Measurements from ENCODE around the gene ZNF148. TPM values are rescaled to one million over a fixed set of nuclear protein-coding genes. Genes with fewer than 3 reads are reported as not detected.

Gene ZNF148
- total RNA-seq, 1 experiment from 2014 or later = 47.8 TPM

DNA sequence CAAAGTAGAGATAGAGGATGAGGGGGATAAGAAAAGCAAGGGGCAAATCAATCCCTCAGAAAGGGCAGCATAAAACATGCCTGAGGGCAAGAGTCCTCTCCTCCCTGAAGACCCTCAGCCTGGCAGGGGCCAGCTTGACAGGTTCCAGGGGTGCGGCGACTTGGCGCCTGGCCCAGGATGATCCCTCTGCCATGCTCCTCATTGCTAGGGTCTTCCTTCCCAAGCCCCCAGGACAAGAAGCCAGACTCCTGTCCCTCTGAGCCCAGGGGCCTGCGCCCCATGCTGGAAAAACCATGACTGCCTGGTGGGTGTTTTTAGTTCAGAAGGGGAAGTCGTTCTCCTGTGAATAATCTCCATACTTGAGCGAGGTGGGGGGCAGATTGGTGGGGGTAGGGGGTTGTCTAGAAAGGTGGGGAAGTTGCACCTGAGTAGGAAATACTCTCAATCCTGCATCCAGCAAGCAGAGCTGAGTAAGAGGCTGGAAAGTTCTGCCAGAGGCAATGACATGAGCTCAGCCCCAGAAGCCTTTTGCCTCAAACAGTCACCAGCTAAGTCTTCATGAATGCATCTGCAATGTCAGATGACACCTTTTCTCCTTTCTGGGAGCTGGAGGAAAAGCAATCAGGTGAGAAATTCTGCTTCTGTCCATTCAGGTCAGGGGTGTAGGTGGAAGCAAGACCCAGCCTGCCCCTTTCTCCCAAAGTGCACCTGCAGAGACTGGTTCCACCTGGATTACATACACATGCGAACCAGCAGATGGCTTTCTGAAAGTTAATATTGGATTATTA is 180.9 kb downstream of the ZNF148 start:
- ChIA-PET CTCF (no interaction called here), POLR2A (ENCODE audit: low non-redundant PET) (no interaction called here)
- no peak for DNase-seq (ENCODE audit: low spot score)
- H3K27me3 ChIP-seq (replicated peaks; ENCODE audit: insufficient read depth, low read depth, low read length, poor library complexity) = no peaks in the 10 kb centered on the region
- TF ChIP-seq, protein P1, sequence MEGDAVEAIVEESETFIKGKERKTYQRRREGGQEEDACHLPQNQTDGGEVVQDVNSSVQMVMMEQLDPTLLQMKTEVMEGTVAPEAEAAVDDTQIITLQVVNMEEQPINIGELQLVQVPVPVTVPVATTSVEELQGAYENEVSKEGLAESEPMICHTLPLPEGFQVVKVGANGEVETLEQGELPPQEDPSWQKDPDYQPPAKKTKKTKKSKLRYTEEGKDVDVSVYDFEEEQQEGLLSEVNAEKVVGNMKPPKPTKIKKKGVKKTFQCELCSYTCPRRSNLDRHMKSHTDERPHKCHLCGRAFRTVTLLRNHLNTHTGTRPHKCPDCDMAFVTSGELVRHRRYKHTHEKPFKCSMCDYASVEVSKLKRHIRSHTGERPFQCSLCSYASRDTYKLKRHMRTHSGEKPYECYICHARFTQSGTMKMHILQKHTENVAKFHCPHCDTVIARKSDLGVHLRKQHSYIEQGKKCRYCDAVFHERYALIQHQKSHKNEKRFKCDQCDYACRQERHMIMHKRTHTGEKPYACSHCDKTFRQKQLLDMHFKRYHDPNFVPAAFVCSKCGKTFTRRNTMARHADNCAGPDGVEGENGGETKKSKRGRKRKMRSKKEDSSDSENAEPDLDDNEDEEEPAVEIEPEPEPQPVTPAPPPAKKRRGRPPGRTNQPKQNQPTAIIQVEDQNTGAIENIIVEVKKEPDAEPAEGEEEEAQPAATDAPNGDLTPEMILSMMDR (conservative IDR thresholded peaks at IDR 0.05; ENCODE audit: low read depth, low read length) = no peak
- TF ChIP-seq EZH2 (IDR thresholded peaks at IDR 0.05; ENCODE audit: borderline replicate concordance, low read depth, low read length, poor library complexity, severe bottlenecking) = no peak
- BruUV-seq (replicated peaks) = no TSS peak
- H3K9me3 ChIP-seq (ENCODE audit: low read depth, low read length, poor library complexity, severe bottlenecking) = no peaks in the 10 kb centered on the region
- no peaks in the 10 kb centered on the region for H3K36me3 ChIP-seq (ENCODE audit: insufficient read depth, low read length, poor library complexity, severe bottlenecking)
- H3K4me1 ChIP-seq (ENCODE audit: insufficient read depth, low read length, poor library complexity, severe bottlenecking) = no peaks in the 10 kb centered on the region
- H3K4me3 ChIP-seq (ENCODE audit: low read depth, low read length, poor library complexity, severe bottlenecking) = no peak overlapping the region
- no peak overlapping the region for H3K27ac ChIP-seq (ENCODE audit: low read depth, low read length, poor library complexity, severe bottlenecking)
- intact Hi-C loops (cut with micrococcal nuclease; ENCODE audit: unreplicated experiment) = loop anchor here (10.0 kb wide), 1 partner anchor 199 kb away; no protein-coding TSS in a partner anchor

DNA sequence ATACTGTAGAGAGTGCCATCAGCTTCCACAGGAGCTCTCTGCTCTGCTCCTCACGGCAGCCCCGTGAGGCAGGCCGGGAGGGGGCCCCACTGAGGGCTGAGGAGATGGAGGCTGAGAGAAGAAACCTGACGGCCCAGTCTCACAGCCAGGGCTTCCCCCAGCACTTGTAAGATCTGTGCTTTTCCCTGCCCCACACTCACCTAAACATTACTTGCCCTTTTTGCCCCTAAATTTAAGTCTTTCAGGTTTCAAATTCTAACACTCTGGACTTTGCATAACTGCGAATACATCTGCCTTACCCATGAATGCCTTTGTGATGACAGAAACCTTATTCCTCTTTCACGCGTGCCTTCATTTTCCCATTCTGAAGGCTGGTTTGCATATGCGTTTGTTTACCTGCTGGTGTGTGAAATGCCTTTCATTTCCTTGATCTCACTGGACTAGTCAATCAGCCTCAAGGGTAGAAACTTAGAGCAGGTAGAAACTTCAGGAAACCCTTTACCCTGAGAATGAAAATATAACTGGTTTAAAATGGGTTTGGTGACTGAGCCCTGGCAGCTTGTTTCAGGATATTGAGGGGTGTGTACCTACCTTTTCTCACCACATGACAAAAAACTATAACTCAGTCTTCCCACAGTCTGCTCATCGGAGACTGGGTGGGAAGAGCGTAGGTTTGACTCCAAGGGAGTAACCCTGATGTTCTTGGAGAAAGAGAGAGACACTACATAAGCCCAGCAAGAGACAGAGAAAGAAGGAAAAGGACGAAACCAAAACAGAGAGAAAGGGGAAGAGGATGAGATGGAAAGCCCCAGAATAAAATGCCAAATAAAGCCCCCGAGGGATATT is 182.7 kb downstream of the ZNF148 start:
- POLR2A ChIA-PET (ENCODE audit: low non-redundant PET) = no interaction called here

DNA sequence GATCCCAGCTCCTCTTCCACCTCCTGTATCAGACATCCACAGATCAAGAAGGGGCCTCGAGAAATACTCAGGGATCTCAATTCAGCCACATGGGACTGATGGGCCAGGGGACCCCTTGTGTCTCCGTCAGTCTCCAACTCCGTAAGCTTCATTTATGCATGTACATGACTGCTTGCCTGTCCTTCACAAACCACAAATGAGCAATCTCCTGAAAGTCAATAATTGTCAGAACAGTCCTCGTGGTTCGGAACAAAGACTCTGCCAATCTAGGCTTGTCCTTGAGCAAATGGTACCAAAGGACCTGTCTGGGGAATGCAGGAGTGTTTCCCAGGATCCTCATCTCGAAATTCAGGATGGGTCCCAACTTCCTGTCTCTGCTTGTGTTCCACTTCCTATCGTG is 183.4 kb downstream of the ZNF148 start:
- Histone ChIP-seq H3K36me3 (ENCODE audit: insufficient read depth, low read length, poor library complexity, severe bottlenecking) (no peaks in the 10 kb centered on the region), H3K4me1 (ENCODE audit: insufficient read depth, low read length, poor library complexity, severe bottlenecking) (no peaks in the 10 kb centered on the region), H3K27ac (ENCODE audit: low read depth, low read length, poor library complexity, severe bottlenecking) (no peak overlapping the region), H3K9me3 (ENCODE audit: low read depth, low read length, poor library complexity, severe bottlenecking) (no peaks in the 10 kb centered on the region), H3K4me3 (ENCODE audit: low read depth, low read length, poor library complexity, severe bottlenecking) (no peak overlapping the region), H3K27me3 (replicated peaks; ENCODE audit: insufficient read depth, low read depth, low read length, poor library complexity) (no peaks in the 10 kb centered on the region)
- ChIA-PET CTCF (interaction anchor here (0.7 kb wide), 1 partner anchor 247 kb away, joined by 4 read pairs; no protein-coding TSS in a partner anchor), POLR2A (ENCODE audit: low non-redundant PET) (no interaction called here)
- no peak for DNase-seq (ENCODE audit: low spot score)
- no peak for TF ChIP-seq EZH2 (IDR thresholded peaks at IDR 0.05; ENCODE audit: borderline replicate concordance, low read depth, low read length, poor library complexity, severe bottlenecking)
- TF ChIP-seq, protein P1 (conservative IDR thresholded peaks at IDR 0.05; ENCODE audit: low read depth, low read length) = no peak
- intact Hi-C loops (cut with micrococcal nuclease; ENCODE audit: unreplicated experiment) = loop anchor here (10.0 kb wide), 1 partner anchor 197 kb away; no protein-coding TSS in a partner anchor
- no TSS peak for BruUV-seq (replicated peaks)

More for the DNA sequence above, 182.7 kb downstream of the ZNF148 start:
- CTCF ChIA-PET = no interaction called here
- no peak for DNase-seq (ENCODE audit: low spot score)
- H3K9me3 ChIP-seq (ENCODE audit: low read depth, low read length, poor library complexity, severe bottlenecking) = no peaks in the 10 kb centered on the region
- H3K27ac ChIP-seq (ENCODE audit: low read depth, low read length, poor library complexity, severe bottlenecking) = no peak overlapping the region
- H3K36me3 ChIP-seq (ENCODE audit: insufficient read depth, low read length, poor library complexity, severe bottlenecking) = no peaks in the 10 kb centered on the region
- H3K27me3 ChIP-seq (replicated peaks; ENCODE audit: insufficient read depth, low read depth, low read length, poor library complexity) = no peaks in the 10 kb centered on the region
- no peak for TF ChIP-seq EZH2 (IDR thresholded peaks at IDR 0.05; ENCODE audit: borderline replicate concordance, low read depth, low read length, poor library complexity, severe bottlenecking)
- H3K4me1 ChIP-seq (ENCODE audit: insufficient read depth, low read length, poor library complexity, severe bottlenecking) = no peaks in the 10 kb centered on the region
- BruUV-seq (replicated peaks) = no TSS peak
- H3K4me3 ChIP-seq (ENCODE audit: low read depth, low read length, poor library complexity, severe bottlenecking) = no peak overlapping the region
- intact Hi-C loops (cut with micrococcal nuclease; ENCODE audit: unreplicated experiment) = loop anchor here (10.0 kb wide), 1 partner anchor 198 kb away; no protein-coding TSS in a partner anchor
